ENCODE data around the gene CEP78. TPM values are rescaled to one million over a fixed set of nuclear protein-coding genes. Genes with fewer than 3 reads are reported as not detected.

The CEP78 gene
- total and polyA plus RNA-seq, 2 donors = 6.4 to 54.3 TPM

Small RNA genes within 50 kb of the gene (small RNA-seq; reads per million reads assigned to genes)
- not detected for gene AL353705.4

Other genes with a start within 250 kb of the CEP78 start
- gene GNAQ, start 204.3 kb upstream of the CEP78 start, total RNA-seq = 78.5 TPM
- 42.2 TPM for gene GNAQ, start 204.3 kb upstream of the CEP78 start, polyA plus RNA-seq
- gene PSAT1, start 61.0 kb downstream of the CEP78 start, total RNA-seq = 9.4 TPM
- 4.7 TPM for gene PSAT1, start 61.0 kb downstream of the CEP78 start, polyA plus RNA-seq

All from urinary bladder (tissue), 2 donors.